ENCODE measurements around the gene DERL2. TPM values are rescaled to one million over a fixed set of nuclear protein-coding genes. Genes with fewer than 3 reads are reported as not detected.
A peak's percentile ranks its signal among the peaks of the same experiment; 100 is the strongest.

The DERL2 gene
- polyA plus RNA-seq, 1 donor from 2014 or later, result 64.4 TPM

- H3K9ac ChIP-seq (ENCODE audit: low read length), result peak overlapping the region; percentile 93
- H3F3A ChIP-seq (ENCODE audit: insufficient read depth, low read length, poor library complexity, severe bottlenecking), result no peaks in the 10 kb centered on the region
- H3K4me3 ChIP-seq (ENCODE audit: low read length), result peak overlapping the region; percentile 97
- no peaks in the 10 kb centered on the region for H3K9me3 ChIP-seq (ENCODE audit: low read length)
- no peaks in the 10 kb centered on the region for H3K27me3 ChIP-seq (ENCODE audit: insufficient read depth, low read depth, low read length)
- H3K4me2 ChIP-seq (ENCODE audit: low read length), result peak overlapping the region; percentile 42
- H4K20me1 ChIP-seq (ENCODE audit: insufficient read depth), result no peaks in the 10 kb centered on the region
- no peaks in the 10 kb centered on the region for H3K9me2 ChIP-seq (ENCODE audit: insufficient read depth, low read length)
- no peaks in the 10 kb centered on the region for H3K36me3 ChIP-seq (ENCODE audit: insufficient read depth, low read length)
- peaks cover 18% of the 10 kb centered on the region for H3K79me2 ChIP-seq (replicated peaks; ENCODE audit: insufficient read depth, low read length)
- H3K27ac ChIP-seq (ENCODE audit: low read length), result peak overlapping the region; percentile 96
- TF ChIP-seq MXI1 (conservative IDR thresholded peaks at IDR 0.05; ENCODE audit: poor library complexity, severe bottlenecking) (peak; percentile 55), SMC3 (conservative IDR thresholded peaks at IDR 0.05; ENCODE audit: poor library complexity) (peak; percentile 47), RAD21 (conservative IDR thresholded peaks at IDR 0.05) (peak; percentile 11), EZH2 (IDR thresholded peaks at IDR 0.05; ENCODE audit: borderline replicate concordance, insufficient read depth, low read length, poor library complexity, severe bottlenecking) (no peak), EP300 (conservative IDR thresholded peaks at IDR 0.05; ENCODE audit: poor library complexity, severe bottlenecking) (peak; percentile 58), POLR2AphosphoS5 (IDR thresholded peaks at IDR 0.05) (peak; percentile 94), TAF1 (IDR thresholded peaks at IDR 0.05; ENCODE audit: low read depth) (peak; percentile 92)
- TF ChIP-seq, protein P1, sequence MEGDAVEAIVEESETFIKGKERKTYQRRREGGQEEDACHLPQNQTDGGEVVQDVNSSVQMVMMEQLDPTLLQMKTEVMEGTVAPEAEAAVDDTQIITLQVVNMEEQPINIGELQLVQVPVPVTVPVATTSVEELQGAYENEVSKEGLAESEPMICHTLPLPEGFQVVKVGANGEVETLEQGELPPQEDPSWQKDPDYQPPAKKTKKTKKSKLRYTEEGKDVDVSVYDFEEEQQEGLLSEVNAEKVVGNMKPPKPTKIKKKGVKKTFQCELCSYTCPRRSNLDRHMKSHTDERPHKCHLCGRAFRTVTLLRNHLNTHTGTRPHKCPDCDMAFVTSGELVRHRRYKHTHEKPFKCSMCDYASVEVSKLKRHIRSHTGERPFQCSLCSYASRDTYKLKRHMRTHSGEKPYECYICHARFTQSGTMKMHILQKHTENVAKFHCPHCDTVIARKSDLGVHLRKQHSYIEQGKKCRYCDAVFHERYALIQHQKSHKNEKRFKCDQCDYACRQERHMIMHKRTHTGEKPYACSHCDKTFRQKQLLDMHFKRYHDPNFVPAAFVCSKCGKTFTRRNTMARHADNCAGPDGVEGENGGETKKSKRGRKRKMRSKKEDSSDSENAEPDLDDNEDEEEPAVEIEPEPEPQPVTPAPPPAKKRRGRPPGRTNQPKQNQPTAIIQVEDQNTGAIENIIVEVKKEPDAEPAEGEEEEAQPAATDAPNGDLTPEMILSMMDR (IDR thresholded peaks at IDR 0.05; ENCODE audit: poor library complexity, severe bottlenecking), result peak; percentile 35
- TF ChIP-seq, protein P2, sequence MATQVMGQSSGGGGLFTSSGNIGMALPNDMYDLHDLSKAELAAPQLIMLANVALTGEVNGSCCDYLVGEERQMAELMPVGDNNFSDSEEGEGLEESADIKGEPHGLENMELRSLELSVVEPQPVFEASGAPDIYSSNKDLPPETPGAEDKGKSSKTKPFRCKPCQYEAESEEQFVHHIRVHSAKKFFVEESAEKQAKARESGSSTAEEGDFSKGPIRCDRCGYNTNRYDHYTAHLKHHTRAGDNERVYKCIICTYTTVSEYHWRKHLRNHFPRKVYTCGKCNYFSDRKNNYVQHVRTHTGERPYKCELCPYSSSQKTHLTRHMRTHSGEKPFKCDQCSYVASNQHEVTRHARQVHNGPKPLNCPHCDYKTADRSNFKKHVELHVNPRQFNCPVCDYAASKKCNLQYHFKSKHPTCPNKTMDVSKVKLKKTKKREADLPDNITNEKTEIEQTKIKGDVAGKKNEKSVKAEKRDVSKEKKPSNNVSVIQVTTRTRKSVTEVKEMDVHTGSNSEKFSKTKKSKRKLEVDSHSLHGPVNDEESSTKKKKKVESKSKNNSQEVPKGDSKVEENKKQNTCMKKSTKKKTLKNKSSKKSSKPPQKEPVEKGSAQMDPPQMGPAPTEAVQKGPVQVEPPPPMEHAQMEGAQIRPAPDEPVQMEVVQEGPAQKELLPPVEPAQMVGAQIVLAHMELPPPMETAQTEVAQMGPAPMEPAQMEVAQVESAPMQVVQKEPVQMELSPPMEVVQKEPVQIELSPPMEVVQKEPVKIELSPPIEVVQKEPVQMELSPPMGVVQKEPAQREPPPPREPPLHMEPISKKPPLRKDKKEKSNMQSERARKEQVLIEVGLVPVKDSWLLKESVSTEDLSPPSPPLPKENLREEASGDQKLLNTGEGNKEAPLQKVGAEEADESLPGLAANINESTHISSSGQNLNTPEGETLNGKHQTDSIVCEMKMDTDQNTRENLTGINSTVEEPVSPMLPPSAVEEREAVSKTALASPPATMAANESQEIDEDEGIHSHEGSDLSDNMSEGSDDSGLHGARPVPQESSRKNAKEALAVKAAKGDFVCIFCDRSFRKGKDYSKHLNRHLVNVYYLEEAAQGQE (IDR thresholded peaks at IDR 0.05; ENCODE audit: borderline replicate concordance), result peak; percentile 93
- peak overlapping the region; percentile 43 for H2AFZ ChIP-seq (ENCODE audit: low read depth, low read length)
Observed at GRCh38 chr17:5500589-5501391, 14.8 kb upstream of the DERL2 start.

GRCh38 chr17:5500247-5500588 is 14.2 kb upstream of the DERL2 start:
- Histone ChIP-seq H2AFZ (ENCODE audit: low read depth, low read length) (peak overlapping the region; percentile 22), H3K9me3 (ENCODE audit: low read length) (no peaks in the 10 kb centered on the region), H3K27me3 (ENCODE audit: insufficient read depth, low read depth, low read length) (no peaks in the 10 kb centered on the region), H3K27ac (ENCODE audit: low read length) (peak overlapping the region; percentile 96), H3K4me2 (ENCODE audit: low read length) (peak overlapping the region; percentile 74), H3F3A (ENCODE audit: insufficient read depth, low read length, poor library complexity, severe bottlenecking) (no peaks in the 10 kb centered on the region), H3K36me3 (ENCODE audit: insufficient read depth, low read length) (no peaks in the 10 kb centered on the region), H3K9ac (ENCODE audit: low read length) (peak overlapping the region; percentile 93), H3K9me2 (ENCODE audit: insufficient read depth, low read length) (no peaks in the 10 kb centered on the region), H3K79me2 (replicated peaks; ENCODE audit: insufficient read depth, low read length) (peaks cover 18% of the 10 kb centered on the region), H3K4me3 (ENCODE audit: low read length) (peak overlapping the region; percentile 97), H4K20me1 (ENCODE audit: insufficient read depth) (no peaks in the 10 kb centered on the region)
- no peak for TF ChIP-seq POLR2AphosphoS5 (IDR thresholded peaks at IDR 0.05)
- TF ChIP-seq EP300 (conservative IDR thresholded peaks at IDR 0.05; ENCODE audit: poor library complexity, severe bottlenecking), result no peak
- no peak for TF ChIP-seq TAF1 (IDR thresholded peaks at IDR 0.05; ENCODE audit: low read depth)
- TF ChIP-seq EZH2 (IDR thresholded peaks at IDR 0.05; ENCODE audit: borderline replicate concordance, insufficient read depth, low read length, poor library complexity, severe bottlenecking), result no peak
- TF ChIP-seq, protein P1 (IDR thresholded peaks at IDR 0.05; ENCODE audit: poor library complexity, severe bottlenecking), result no peak
- TF ChIP-seq SMC3 (conservative IDR thresholded peaks at IDR 0.05; ENCODE audit: poor library complexity), result no peak
- TF ChIP-seq, protein P2 (IDR thresholded peaks at IDR 0.05; ENCODE audit: borderline replicate concordance), result no peak
- TF ChIP-seq RAD21 (conservative IDR thresholded peaks at IDR 0.05), result no peak
- no peak for TF ChIP-seq MXI1 (conservative IDR thresholded peaks at IDR 0.05; ENCODE audit: poor library complexity, severe bottlenecking)
